ENCODE results near the gene ADARB1. TPM values are rescaled to one million over a fixed set of nuclear protein-coding genes. Genes with fewer than 3 reads are reported as not detected.
A peak's percentile ranks its signal among the peaks of the same experiment; 100 is the strongest.

Gene ADARB1
- polyA plus RNA-seq, 1 of the 3 experiments (the other 2 are of a cell fraction): 7.8 TPM

DNA sequence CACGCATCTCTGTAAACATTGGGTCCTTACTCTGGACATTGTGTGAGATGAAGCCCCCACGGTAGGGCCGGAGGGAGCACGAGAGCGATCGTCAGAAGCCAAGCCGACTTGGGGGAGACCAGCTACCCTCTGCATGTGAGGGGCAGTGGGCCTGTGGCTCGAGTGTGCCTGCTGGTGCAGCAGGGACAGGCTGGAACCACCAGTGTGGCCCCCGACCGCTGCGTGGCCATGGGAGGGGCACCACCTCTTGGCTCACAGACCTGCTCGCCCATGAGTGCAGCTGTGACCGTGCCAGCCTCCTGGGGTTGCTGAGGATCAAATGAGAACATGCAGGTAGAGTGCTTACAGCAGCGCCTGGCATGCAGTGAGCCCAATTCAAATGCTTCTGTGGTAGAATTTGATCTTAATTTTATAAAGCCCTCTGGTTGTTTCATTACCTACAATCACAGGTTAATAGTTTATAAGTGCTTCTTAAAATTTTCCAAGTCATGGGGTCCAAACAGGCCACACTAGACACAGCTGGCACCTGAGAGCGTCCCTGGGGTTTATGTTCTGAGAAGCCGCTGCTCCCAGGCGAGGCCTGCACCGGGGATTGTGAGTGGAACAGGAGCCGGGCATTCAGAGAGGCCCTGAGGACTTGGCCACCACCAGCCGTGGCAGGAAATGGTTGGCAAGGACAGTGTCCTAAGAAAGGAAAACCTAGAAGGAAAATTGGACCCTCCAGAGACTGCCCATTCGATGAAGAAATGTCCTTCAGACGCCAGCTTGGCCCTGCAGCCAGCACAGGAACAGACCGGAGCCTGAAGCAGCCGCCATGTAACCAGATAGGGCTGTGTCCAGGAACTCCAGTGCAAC lies 22.6 kb upstream of the ADARB1 start:
- WGBS (ENCODE audit: low lambda C conversion rate): 78% methylated on average over 17 of the region's 24 CpGs
- Histone ChIP-seq H3K9me2 (no peaks in the 10 kb centered on the region), H3K79me2 (ENCODE audit: insufficient read depth) (no peaks in the 10 kb centered on the region), H4K20me1 (ENCODE audit: insufficient read depth) (no peaks in the 10 kb centered on the region), H3K4me3 (ENCODE audit: low read depth in 2 of 2, low read length in 1 of 2) (no peak overlapping the region), H3K36me3 (replicated peaks in 1 of 2; ENCODE audit: control insufficient read depth in 1 of 2, insufficient read depth in 2 of 2, low read length in 1 of 2) (no peaks in the 10 kb centered on the region), H3K4me2 (peak overlapping the region; percentile 44), H3K9ac (no peak overlapping the region), H3F3A (replicated peaks; ENCODE audit: insufficient read depth) (no peaks in the 10 kb centered on the region), H3K4me1 (ENCODE audit: control insufficient read depth in 1 of 2, insufficient read depth in 2 of 2, low read depth in 1 of 2, low read length in 1 of 2) (peaks cover 10 to 15% of the 10 kb centered on the region in 2 experiments; a peak in 2 of 4 replicates), H3K27ac (ENCODE audit: low read depth in 2 of 2, low read length in 1 of 2) (no peak overlapping the region), H3K9me3 (no peaks in the 10 kb centered on the region), H3K27me3 (ENCODE audit: insufficient read depth) (no peaks in the 10 kb centered on the region), H2AFZ (ENCODE audit: low read depth) (0 out of 2 replicates have a peak overlapping the region, but pooled peaks have one; percentile 3)
- TF ChIP-seq RCOR1 (IDR thresholded peaks at IDR 0.05; ENCODE audit: low read length) (no peak), RFX5 (IDR thresholded peaks at IDR 0.05; ENCODE audit: low read length) (no peak), MEF2A (IDR thresholded peaks at IDR 0.05; ENCODE audit: borderline replicate concordance, low read depth) (no peak), GABPA (IDR thresholded peaks at IDR 0.05; ENCODE audit: low read depth) (no peak), JUND (IDR thresholded peaks at IDR 0.05) (no peak), RAD21 (IDR thresholded peaks at IDR 0.05; ENCODE audit: low read length) (no peak), SIN3A (IDR thresholded peaks at IDR 0.05; ENCODE audit: borderline replicate concordance, low read depth, low read length) (no peak), CHD2 (IDR thresholded peaks at IDR 0.05; ENCODE audit: low read length, partially characterized antibody) (no peak), FOXJ3 (CRISPR knock-in tag; IDR thresholded peaks at IDR 0.05) (no peak), TAF1 (IDR thresholded peaks at IDR 0.05; ENCODE audit: borderline replicate concordance, low read depth, low read length) (no peak), MXI1 (IDR thresholded peaks at IDR 0.05; ENCODE audit: low read depth, low read length) (no peak)
- TF ChIP-seq, protein P1, sequence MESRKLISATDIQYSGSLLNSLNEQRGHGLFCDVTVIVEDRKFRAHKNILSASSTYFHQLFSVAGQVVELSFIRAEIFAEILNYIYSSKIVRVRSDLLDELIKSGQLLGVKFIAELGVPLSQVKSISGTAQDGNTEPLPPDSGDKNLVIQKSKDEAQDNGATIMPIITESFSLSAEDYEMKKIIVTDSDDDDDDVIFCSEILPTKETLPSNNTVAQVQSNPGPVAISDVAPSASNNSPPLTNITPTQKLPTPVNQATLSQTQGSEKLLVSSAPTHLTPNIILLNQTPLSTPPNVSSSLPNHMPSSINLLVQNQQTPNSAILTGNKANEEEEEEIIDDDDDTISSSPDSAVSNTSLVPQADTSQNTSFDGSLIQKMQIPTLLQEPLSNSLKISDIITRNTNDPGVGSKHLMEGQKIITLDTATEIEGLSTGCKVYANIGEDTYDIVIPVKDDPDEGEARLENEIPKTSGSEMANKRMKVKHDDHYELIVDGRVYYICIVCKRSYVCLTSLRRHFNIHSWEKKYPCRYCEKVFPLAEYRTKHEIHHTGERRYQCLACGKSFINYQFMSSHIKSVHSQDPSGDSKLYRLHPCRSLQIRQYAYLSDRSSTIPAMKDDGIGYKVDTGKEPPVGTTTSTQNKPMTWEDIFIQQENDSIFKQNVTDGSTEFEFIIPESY (IDR thresholded peaks at IDR 0.05; ENCODE audit: borderline replicate concordance, low read depth): no peak
- ChIA-PET POLR2A (interaction anchor here (1.7 kb wide), 1 partner anchor 15 kb away, joined by 4 read pairs; no protein-coding TSS in a partner anchor), CTCF (interaction anchor here (0.9 to 1.6 kb wide), 3 partner anchors 77 to 102 kb away, joined by 4 to 7 read pairs (median 4); no protein-coding TSS in a partner anchor)
- DNase-seq: no peak

DNA sequence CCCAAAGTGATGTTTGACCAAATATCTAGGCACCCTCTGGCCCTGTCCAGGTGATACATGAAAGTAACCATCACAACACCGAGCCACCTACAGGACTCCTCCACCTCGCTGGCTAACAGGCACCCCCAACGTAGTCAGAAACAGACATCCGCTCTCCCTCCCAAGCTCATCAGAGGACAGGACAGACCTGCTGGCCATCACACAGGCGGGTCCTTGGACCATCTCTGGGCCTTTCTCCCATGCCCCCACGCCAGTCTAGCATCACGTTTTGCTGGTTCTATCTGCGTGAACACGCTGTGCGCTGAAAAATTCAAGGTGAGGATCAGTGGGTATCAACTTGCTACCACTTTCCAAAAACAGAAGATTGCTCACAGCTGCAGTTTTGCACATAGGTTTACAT lies 21.4 kb upstream of the ADARB1 start:
- Histone ChIP-seq H3K27ac (ENCODE audit: low read depth in 2 of 2, low read length in 1 of 2) (no peak overlapping the region), H3K4me2 (no peak overlapping the region), H4K20me1 (ENCODE audit: insufficient read depth) (no peaks in the 10 kb centered on the region), H2AFZ (ENCODE audit: low read depth) (no peak overlapping the region), H3K9ac (no peak overlapping the region), H3K36me3 (replicated peaks in 1 of 2; ENCODE audit: control insufficient read depth in 1 of 2, insufficient read depth in 2 of 2, low read length in 1 of 2) (no peaks in the 10 kb centered on the region), H3F3A (replicated peaks; ENCODE audit: insufficient read depth) (no peaks in the 10 kb centered on the region), H3K79me2 (ENCODE audit: insufficient read depth) (no peaks in the 10 kb centered on the region), H3K27me3 (ENCODE audit: insufficient read depth) (no peaks in the 10 kb centered on the region), H3K4me3 (ENCODE audit: low read depth in 2 of 2, low read length in 1 of 2) (no peak overlapping the region), H3K9me2 (no peaks in the 10 kb centered on the region), H3K4me1 (ENCODE audit: control insufficient read depth in 1 of 2, insufficient read depth in 2 of 2, low read depth in 1 of 2, low read length in 1 of 2) (peaks cover 10 to 15% of the 10 kb centered on the region in 2 experiments; a peak in 2 of 4 replicates), H3K9me3 (no peaks in the 10 kb centered on the region)
- ChIA-PET POLR2A (interaction anchor here (1.3 kb wide), 1 partner anchor 63 kb away, joined by 3 read pairs; no protein-coding TSS in a partner anchor), CTCF (interaction anchor here (0.7 to 2.3 kb wide), 5 partner anchors 10 to 87 kb away, joined by 3 to 7 read pairs (median 3); no protein-coding TSS in a partner anchor)
- WGBS (ENCODE audit: low lambda C conversion rate): 76% methylated on average over 9 of the region's 10 CpGs
- no peak for DNase-seq
- TF ChIP-seq, protein P2, sequence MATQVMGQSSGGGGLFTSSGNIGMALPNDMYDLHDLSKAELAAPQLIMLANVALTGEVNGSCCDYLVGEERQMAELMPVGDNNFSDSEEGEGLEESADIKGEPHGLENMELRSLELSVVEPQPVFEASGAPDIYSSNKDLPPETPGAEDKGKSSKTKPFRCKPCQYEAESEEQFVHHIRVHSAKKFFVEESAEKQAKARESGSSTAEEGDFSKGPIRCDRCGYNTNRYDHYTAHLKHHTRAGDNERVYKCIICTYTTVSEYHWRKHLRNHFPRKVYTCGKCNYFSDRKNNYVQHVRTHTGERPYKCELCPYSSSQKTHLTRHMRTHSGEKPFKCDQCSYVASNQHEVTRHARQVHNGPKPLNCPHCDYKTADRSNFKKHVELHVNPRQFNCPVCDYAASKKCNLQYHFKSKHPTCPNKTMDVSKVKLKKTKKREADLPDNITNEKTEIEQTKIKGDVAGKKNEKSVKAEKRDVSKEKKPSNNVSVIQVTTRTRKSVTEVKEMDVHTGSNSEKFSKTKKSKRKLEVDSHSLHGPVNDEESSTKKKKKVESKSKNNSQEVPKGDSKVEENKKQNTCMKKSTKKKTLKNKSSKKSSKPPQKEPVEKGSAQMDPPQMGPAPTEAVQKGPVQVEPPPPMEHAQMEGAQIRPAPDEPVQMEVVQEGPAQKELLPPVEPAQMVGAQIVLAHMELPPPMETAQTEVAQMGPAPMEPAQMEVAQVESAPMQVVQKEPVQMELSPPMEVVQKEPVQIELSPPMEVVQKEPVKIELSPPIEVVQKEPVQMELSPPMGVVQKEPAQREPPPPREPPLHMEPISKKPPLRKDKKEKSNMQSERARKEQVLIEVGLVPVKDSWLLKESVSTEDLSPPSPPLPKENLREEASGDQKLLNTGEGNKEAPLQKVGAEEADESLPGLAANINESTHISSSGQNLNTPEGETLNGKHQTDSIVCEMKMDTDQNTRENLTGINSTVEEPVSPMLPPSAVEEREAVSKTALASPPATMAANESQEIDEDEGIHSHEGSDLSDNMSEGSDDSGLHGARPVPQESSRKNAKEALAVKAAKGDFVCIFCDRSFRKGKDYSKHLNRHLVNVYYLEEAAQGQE (IDR thresholded peaks at IDR 0.05; ENCODE audit: low read depth, low read length): no peak
- TF ChIP-seq YY1 (IDR thresholded peaks at IDR 0.05; ENCODE audit: low read depth): no peak
- TF ChIP-seq GABPA (IDR thresholded peaks at IDR 0.05; ENCODE audit: low read depth): no peak
- no peak for TF ChIP-seq EP300 (IDR thresholded peaks at IDR 0.05; ENCODE audit: borderline replicate concordance in 1 of 2, low read depth in 1 of 2, low read length in 1 of 2)
- TF ChIP-seq, protein P3, sequence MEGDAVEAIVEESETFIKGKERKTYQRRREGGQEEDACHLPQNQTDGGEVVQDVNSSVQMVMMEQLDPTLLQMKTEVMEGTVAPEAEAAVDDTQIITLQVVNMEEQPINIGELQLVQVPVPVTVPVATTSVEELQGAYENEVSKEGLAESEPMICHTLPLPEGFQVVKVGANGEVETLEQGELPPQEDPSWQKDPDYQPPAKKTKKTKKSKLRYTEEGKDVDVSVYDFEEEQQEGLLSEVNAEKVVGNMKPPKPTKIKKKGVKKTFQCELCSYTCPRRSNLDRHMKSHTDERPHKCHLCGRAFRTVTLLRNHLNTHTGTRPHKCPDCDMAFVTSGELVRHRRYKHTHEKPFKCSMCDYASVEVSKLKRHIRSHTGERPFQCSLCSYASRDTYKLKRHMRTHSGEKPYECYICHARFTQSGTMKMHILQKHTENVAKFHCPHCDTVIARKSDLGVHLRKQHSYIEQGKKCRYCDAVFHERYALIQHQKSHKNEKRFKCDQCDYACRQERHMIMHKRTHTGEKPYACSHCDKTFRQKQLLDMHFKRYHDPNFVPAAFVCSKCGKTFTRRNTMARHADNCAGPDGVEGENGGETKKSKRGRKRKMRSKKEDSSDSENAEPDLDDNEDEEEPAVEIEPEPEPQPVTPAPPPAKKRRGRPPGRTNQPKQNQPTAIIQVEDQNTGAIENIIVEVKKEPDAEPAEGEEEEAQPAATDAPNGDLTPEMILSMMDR (IDR thresholded peaks at IDR 0.05): no peak
- TF ChIP-seq SMC3 (IDR thresholded peaks at IDR 0.05; ENCODE audit: low read depth, low read length): no peak
